HepG2 (cell line): ENCODE measurements around the gene GRIK3. TPM values are rescaled to one million over a fixed set of nuclear protein-coding genes. Genes with fewer than 3 reads are reported as not detected.

Experiments
- HDAC2 ChIP-seq: sonication (generic); formaldehyde crosslinking; IDR thresholded peaks from 2 replicates; pipeline ENCODE4 v1.4.0; 2020; ENCODE audit warnings: missing genetic modification reagents
- PHF20 ChIP-seq: sonication (generic); formaldehyde crosslinking; IDR thresholded peaks from 2 replicates; pipeline ENCODE4 v1.5.0; 2020; ENCODE audit warnings: mild to moderate bottlenecking, missing genetic modification reagents
- XBP1 ChIP-seq: sonication (generic); formaldehyde crosslinking; IDR thresholded peaks from 2 replicates; pipeline ENCODE4 v1.5.0; 2020; ENCODE audit warnings: missing genetic modification reagents
- ZNF841 ChIP-seq: sonication (generic); formaldehyde crosslinking; IDR thresholded peaks from 2 replicates; pipeline ENCODE4 v1.8.1; 2023; ENCODE audit warnings: missing genetic modification reagents, borderline replicate concordance
- polyA plus RNA-seq, 8 experiments: library from polyadenylated mRNA; depleted of rRNA in 3 of 8; stranded (reverse) in 7 of 8; unstranded in 1 of 8; fragments of >200 nt; fragmentation: Illumina TruSeq in 4 of 8; extraction: Trizol in 4 of 8; gene quantifications; 2 replicates each; pipeline versions ENCODE4 v1.2.1 to v1.2.3, GENCODE V29; 2011 to 2016; ENCODE audit warnings: low read depth in 4 of 8, missing spikeins in 1 of 8, mixed read lengths in 1 of 8; ENCODE audit not compliant: insufficient read depth in 1 of 8
- total RNA-seq, 5 experiments: library from RNA; depleted of rRNA; stranded (reverse); fragments of >200 nt; fragmentation: Illumina TruSeq; extraction: Trizol; gene quantifications; 2 replicates each; pipeline ENCODE4 v1.2.3, GENCODE V29; 2016; ENCODE audit warnings: low read depth in 1 of 5
- TF ChIP-seq, protein P1 (sequence below): sonication (generic); formaldehyde crosslinking; conservative IDR thresholded peaks from 2 replicates; pipeline ENCODE4 v1.4.0; 2020; ENCODE audit warnings: missing genetic modification reagents
- TF ChIP-seq, protein P2 (sequence below), 2 experiments: sonication (generic) in 1 of 2; formaldehyde crosslinking in 1 of 2; IDR thresholded peaks; 2 replicates each; pipeline versions ENCODE4 v1.4.0 to v1.6.1; 2016 to 2020; ENCODE audit warnings: borderline replicate concordance in 1 of 2, low read depth in 1 of 2, mild to moderate bottlenecking in 1 of 2, missing genetic modification reagents in 1 of 2
- TF ChIP-seq, protein P3 (sequence below): sonication (generic); formaldehyde crosslinking; IDR thresholded peaks from 2 replicates; pipeline ENCODE4 v1.4.0; 2020; ENCODE audit warnings: missing genetic modification reagents, mild to moderate bottlenecking, borderline replicate concordance
- TF ChIP-seq, protein P4 (sequence below): sonication (generic); formaldehyde crosslinking; IDR thresholded peaks from 2 replicates; pipeline ENCODE4 v1.4.0; 2020; ENCODE audit warnings: missing genetic modification reagents, low read depth, mild to moderate bottlenecking, borderline replicate concordance
- TF ChIP-seq, protein P5 (sequence below): sonication (generic); formaldehyde crosslinking; IDR thresholded peaks from 2 replicates; pipeline ENCODE4 v1.5.0; 2020; ENCODE audit warnings: mild to moderate bottlenecking, missing genetic modification reagents, borderline replicate concordance

The GRIK3 gene
- total and polyA plus RNA-seq, 2 of the 13 experiments (the other 11 are each of a cell fraction or from before 2014, with no cell fraction given) = not detected

DNA sequence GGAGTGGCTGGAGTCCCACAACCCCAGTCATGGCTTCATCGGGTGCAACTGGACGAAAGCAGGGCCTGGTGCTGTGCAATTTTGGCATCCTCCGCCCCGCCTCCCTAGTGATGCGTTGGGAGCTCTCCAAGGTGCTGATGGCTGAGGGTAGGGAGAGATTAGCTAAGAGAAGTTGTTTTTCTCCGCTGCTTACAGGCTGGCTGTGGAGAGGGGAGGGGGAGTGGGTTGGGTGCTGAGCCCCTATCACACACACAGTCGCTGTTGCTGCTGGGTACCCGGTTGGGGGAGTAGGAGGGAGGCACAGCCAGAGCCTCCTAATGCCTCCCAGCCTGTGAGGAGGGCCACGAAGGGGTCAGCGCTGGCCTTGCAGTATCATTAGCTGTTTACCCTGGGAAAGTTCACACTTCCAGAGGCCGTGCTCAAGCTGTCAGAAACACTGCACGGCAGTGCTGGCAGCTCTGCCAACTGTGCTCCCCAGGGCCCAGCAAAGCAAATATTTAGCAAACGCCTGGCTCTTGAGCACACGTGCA is 110.0 kb downstream of the GRIK3 start (continued):
- TF ChIP-seq, protein P1, sequence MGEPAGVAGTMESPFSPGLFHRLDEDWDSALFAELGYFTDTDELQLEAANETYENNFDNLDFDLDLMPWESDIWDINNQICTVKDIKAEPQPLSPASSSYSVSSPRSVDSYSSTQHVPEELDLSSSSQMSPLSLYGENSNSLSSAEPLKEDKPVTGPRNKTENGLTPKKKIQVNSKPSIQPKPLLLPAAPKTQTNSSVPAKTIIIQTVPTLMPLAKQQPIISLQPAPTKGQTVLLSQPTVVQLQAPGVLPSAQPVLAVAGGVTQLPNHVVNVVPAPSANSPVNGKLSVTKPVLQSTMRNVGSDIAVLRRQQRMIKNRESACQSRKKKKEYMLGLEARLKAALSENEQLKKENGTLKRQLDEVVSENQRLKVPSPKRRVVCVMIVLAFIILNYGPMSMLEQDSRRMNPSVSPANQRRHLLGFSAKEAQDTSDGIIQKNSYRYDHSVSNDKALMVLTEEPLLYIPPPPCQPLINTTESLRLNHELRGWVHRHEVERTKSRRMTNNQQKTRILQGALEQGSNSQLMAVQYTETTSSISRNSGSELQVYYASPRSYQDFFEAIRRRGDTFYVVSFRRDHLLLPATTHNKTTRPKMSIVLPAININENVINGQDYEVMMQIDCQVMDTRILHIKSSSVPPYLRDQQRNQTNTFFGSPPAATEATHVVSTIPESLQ (CRISPR knock-in tag) = no peak; the same call in 1 of the 2 replicates
- TF ChIP-seq, protein P2, sequence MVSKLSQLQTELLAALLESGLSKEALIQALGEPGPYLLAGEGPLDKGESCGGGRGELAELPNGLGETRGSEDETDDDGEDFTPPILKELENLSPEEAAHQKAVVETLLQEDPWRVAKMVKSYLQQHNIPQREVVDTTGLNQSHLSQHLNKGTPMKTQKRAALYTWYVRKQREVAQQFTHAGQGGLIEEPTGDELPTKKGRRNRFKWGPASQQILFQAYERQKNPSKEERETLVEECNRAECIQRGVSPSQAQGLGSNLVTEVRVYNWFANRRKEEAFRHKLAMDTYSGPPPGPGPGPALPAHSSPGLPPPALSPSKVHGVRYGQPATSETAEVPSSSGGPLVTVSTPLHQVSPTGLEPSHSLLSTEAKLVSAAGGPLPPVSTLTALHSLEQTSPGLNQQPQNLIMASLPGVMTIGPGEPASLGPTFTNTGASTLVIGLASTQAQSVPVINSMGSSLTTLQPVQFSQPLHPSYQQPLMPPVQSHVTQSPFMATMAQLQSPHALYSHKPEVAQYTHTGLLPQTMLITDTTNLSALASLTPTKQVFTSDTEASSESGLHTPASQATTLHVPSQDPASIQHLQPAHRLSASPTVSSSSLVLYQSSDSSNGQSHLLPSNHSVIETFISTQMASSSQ (IDR thresholded peaks at IDR 0.05; ENCODE audit: low read depth) = no peak
- TF ChIP-seq, protein P2 (CRISPR knock-in tag; IDR thresholded peaks at IDR 0.05; ENCODE audit: borderline replicate concordance) = no peak
- TF ChIP-seq, protein P3, sequence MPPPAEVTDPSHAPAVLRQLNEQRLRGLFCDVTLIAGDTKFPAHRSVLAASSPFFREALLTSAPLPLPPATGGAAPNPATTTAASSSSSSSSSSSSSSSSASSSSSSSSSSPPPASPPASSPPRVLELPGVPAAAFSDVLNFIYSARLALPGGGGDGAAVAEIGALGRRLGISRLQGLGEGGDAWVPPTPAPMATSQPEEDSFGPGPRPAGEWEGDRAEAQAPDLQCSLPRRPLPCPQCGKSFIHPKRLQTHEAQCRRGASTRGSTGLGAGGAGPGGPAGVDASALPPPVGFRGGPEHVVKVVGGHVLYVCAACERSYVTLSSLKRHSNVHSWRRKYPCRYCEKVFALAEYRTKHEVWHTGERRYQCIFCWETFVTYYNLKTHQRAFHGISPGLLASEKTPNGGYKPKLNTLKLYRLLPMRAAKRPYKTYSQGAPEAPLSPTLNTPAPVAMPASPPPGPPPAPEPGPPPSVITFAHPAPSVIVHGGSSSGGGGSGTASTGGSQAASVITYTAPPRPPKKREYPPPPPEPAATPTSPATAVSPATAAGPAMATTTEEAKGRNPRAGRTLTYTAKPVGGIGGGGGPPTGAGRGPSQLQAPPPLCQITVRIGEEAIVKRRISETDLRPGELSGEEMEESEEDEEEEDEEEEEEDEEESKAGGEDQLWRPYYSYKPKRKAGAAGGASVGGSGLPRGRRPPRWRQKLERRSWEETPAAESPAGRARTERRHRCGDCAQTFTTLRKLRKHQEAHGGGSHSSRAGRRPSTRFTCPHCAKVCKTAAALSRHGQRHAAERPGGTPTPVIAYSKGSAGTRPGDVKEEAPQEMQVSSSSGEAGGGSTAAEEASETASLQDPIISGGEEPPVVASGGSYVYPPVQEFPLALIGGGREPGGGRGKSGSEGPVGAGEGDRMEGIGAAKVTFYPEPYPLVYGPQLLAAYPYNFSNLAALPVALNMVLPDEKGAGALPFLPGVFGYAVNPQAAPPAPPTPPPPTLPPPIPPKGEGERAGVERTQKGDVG = no peak
- TF ChIP-seq, protein P4, sequence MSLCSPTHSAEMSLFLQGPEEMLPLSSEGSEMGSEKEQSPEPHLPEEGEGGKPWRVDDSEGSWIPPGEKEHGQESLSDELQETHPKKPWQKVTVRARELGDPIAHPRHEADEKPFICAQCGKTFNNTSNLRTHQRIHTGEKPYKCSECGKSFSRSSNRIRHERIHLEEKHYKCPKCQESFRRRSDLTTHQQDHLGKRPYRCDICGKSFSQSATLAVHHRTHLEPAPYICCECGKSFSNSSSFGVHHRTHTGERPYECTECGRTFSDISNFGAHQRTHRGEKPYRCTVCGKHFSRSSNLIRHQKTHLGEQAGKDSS (CRISPR knock-in tag) = no peak
- TF ChIP-seq, protein P5, sequence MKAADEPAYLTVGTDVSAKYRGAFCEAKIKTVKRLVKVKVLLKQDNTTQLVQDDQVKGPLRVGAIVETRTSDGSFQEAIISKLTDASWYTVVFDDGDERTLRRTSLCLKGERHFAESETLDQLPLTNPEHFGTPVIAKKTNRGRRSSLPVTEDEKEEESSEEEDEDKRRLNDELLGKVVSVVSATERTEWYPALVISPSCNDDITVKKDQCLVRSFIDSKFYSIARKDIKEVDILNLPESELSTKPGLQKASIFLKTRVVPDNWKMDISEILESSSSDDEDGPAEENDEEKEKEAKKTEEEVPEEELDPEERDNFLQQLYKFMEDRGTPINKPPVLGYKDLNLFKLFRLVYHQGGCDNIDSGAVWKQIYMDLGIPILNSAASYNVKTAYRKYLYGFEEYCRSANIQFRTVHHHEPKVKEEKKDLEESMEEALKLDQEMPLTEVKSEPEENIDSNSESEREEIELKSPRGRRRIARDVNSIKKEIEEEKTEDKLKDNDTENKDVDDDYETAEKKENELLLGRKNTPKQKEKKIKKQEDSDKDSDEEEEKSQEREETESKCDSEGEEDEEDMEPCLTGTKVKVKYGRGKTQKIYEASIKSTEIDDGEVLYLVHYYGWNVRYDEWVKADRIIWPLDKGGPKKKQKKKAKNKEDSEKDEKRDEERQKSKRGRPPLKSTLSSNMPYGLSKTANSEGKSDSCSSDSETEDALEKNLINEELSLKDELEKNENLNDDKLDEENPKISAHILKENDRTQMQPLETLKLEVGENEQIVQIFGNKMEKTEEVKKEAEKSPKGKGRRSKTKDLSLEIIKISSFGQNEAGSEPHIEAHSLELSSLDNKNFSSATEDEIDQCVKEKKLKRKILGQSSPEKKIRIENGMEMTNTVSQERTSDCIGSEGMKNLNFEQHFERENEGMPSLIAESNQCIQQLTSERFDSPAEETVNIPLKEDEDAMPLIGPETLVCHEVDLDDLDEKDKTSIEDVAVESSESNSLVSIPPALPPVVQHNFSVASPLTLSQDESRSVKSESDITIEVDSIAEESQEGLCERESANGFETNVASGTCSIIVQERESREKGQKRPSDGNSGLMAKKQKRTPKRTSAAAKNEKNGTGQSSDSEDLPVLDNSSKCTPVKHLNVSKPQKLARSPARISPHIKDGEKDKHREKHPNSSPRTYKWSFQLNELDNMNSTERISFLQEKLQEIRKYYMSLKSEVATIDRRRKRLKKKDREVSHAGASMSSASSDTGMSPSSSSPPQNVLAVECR (CRISPR knock-in tag) = no peak
- no peak for TF ChIP-seq PHF20 (CRISPR knock-in tag)
- TF ChIP-seq HDAC2 (CRISPR knock-in tag) = peak; percentile 47; the same call in 1 of the 2 replicates
- no peak for TF ChIP-seq ZNF841 (CRISPR knock-in tag)
- TF ChIP-seq XBP1 (CRISPR knock-in tag) = no peak
